SKM-1 treated with dmso at 0.1 percent for 144 hours (cell line): ENCODE results near the gene EPHA6.

Source experiments
- DNase-seq: peaks from one replicate; lab custom pipeline; 2025; ENCODE audit not compliant: unreplicated experiment; lab: John Stamatoyannopoulos, UW

The EPHA6 gene

GRCh38 chr3:96813820-96814650, at the start of gene EPHA6:
TSS of gene EPHA6 (plus strand) at chr3:96814594.
- DNase-seq, result peak; percentile 65

- DNase-seq, result no peak
Measured at GRCh38 chr3:96776818-96777217, 37.6 kb upstream of the EPHA6 start.

- DNase-seq, result no peak
Measured at GRCh38 chr3:96779810-96780209, 34.6 kb upstream of the EPHA6 start.

- no peak for DNase-seq
Measured at GRCh38 chr3:96796101-96796500, 18.3 kb upstream of the EPHA6 start.

GRCh38 chr3:96803870-96804269, 10.5 kb upstream of the EPHA6 start:
- DNase-seq, result no peak

- no peak for DNase-seq
Measured at GRCh38 chr3:96806341-96806740, 8.1 kb upstream of the EPHA6 start.

- DNase-seq, result peak; percentile 74
Measured at GRCh38 chr3:96813134-96813819, 1.1 kb upstream of the EPHA6 start.

- no peak for DNase-seq
Measured at GRCh38 chr3:96814651-96815567, 515 bp downstream of the EPHA6 start.

- DNase-seq, result no peak
Measured at GRCh38 chr3:96831175-96831574, 16.8 kb downstream of the EPHA6 start.

- DNase-seq, result no peak
Measured at GRCh38 chr3:96833301-96833700, 18.9 kb downstream of the EPHA6 start.

- DNase-seq, result no peak
Measured at GRCh38 chr3:96836153-96836915, 21.9 kb downstream of the EPHA6 start.

- DNase-seq, result no peak
Measured at GRCh38 chr3:96843505-96844203, 29.3 kb downstream of the EPHA6 start.

GRCh38 chr3:96844204-96844514, 29.8 kb downstream of the EPHA6 start:
- DNase-seq, result no peak

- no peak for DNase-seq
Measured at GRCh38 chr3:96852849-96853248, 38.5 kb downstream of the EPHA6 start.

- no peak for DNase-seq
Measured at GRCh38 chr3:96860882-96861281, 46.5 kb downstream of the EPHA6 start.

GRCh38 chr3:96863129-96863740, 48.8 kb downstream of the EPHA6 start:
- DNase-seq, result peak; percentile 65

- DNase-seq, result no peak
Measured at GRCh38 chr3:96865605-96866004, 51.2 kb downstream of the EPHA6 start.

- DNase-seq, result no peak
Measured at GRCh38 chr3:96869316-96869715, 54.9 kb downstream of the EPHA6 start.

GRCh38 chr3:96877510-96877909, 63.1 kb downstream of the EPHA6 start:
- no peak for DNase-seq

GRCh38 chr3:96900031-96900430, 85.6 kb downstream of the EPHA6 start:
- DNase-seq, result no peak
